SH-SY5Y (cell line): ENCODE data around the gene FAM98B.

ENCODE experiments used
- GATA2 ChIP-seq: IDR thresholded peaks from 2 replicates; pipeline ENCODE4 v1.6.1; 2011; ENCODE audit warnings: mild to moderate bottlenecking, low read depth, low read length
- GATA3 ChIP-seq: IDR thresholded peaks from 2 replicates; pipeline ENCODE4 v1.6.1; 2011; ENCODE audit warnings: low read depth, mild to moderate bottlenecking, low read length, moderate library complexity

- TF ChIP-seq GATA2 (no peak), GATA3 (no peak)
These were observed 59.0 kb downstream of the FAM98B start for GRCh38 chr15:38512901-38513300.
